NCI-H446 (cell line): ENCODE data around the gene MMS19.

Experiments
- DNase-seq, 2 experiments: peaks; one replicate each; lab custom pipeline; 2025; lab: John Stamatoyannopoulos, UW

MMS19 gene

DNA sequence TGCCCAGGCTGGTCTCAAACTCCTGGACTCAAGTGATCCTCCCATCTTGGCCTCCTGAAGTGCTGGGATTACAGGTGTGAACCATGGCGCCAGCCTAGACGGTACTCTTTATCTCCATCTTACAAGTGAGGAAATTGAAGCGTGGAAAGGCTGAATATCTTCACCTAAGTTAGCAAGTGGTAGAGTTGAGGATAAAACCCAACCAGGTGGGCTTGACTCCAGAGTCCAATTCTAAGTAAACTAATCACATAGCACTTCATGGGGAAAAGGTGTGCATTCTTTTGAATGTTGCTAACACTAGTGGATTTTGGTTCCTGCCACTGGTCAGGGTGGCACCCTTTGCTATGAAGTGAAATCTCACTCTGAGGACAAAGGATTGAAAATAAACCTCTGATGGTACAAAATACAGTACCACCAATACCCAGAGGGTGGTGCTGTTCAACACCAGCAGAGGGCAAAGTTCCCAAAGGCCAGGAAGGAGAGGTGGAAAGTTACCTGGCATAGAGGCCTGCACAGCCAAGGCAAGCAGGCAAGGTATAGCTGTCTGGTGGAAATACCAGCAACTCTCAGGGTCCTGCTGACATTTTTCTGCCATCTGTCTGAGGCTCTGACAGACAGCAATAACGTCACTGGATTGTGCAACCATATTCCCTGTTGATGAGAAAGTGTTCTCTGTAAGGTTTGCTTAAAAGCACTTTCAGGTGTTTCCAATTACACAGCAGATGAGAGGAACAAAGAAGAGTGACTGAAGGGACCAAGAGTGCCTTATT, 34.7 kb downstream of the MMS19 start:
- DNase-seq, result peak in 1 of 2 experiments; percentile 26

DNA sequence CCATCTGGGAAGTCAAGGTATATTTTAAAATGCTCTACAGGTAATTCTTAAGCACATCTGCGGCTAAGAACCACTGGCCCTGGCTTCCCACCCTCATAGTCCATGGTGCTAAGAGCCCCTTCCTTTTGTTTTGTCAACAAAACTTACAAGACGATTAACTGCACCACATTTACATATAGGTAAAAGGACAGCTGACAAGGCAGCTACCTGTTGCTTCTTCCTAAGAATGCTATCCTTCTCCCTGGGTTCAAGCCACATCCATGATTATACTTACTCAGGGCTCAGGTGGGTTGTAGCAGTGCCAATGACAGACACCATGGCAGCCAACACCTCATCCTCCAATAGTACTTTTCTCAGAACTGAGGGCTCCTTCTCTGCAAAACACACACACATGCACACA, 35.9 kb downstream of the MMS19 start:
- no peak for DNase-seq

DNA sequence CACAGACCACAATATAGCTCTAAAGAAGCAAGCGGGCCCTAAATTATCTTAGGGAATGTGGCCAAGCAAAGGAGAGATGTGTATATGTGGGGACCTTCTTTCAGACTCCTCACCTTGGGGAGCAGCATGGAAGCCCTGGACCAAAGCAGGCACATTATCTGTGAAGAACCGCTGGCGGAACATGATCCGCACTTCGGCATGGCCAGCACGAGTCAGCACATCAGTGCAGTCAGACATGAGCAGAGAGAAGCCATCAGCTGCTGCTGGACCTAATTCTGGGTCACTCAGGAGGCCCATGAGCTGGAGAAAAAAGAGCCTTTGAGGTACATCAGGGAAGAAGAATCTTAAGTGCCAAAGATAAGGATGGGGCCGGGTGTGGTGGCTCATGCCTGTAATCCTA, 38.3 kb downstream of the MMS19 start:
- DNase-seq, result no peak

GRCh38 chr10:97459111-97459510, 39.1 kb downstream of the MMS19 start:
- DNase-seq, result no peak

DNA sequence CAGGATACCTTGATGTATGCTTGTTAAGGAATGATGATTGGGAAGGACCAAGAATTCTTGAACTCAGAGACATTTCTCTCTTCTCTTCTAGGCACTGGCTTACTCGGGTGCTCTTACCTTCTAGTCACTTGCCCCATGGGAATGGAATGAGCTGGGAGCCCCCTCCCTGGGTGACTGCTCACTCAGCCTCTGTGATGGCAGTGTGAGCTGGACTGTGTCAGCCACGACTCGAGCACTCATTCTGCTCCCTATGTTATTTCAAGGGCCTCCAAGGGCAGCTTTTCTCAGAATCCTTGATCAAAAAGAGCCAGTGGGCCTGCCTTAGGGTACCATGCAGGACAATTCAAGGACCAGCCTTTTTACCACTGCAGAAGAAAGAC, 41.5 kb downstream of the MMS19 start:
- no peak for DNase-seq

DNA sequence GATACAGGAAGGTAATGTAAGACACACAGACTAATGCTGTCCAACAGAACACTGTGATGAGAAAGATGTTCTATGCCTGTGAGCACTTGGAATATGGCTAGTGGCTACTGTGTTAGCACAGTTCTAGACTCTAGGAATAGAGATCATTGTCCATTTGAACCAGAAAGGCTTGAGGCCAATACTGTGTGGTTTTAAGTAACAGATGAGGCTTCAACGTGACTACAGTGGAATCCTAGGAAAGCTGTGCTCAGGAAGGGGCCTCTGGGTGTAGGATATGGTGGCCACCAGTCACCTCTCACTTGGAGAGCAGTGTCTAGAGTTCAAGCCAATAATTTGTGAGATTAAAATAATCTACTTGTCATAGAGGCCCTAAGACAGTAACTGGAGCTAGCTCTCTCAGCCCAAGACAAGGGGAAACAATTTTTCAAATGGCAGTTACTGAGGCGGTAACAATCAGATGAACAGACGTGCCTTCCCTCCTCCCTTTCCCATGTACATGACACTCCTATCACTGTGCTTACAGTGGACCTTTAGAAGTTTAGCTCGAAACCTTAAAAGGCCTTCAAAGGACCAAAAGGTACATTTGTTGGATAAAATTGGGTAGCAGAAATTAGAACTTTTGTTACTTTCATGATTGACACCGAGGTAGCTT, 42.1 kb downstream of the MMS19 start:
- DNase-seq, result no peak

DNA sequence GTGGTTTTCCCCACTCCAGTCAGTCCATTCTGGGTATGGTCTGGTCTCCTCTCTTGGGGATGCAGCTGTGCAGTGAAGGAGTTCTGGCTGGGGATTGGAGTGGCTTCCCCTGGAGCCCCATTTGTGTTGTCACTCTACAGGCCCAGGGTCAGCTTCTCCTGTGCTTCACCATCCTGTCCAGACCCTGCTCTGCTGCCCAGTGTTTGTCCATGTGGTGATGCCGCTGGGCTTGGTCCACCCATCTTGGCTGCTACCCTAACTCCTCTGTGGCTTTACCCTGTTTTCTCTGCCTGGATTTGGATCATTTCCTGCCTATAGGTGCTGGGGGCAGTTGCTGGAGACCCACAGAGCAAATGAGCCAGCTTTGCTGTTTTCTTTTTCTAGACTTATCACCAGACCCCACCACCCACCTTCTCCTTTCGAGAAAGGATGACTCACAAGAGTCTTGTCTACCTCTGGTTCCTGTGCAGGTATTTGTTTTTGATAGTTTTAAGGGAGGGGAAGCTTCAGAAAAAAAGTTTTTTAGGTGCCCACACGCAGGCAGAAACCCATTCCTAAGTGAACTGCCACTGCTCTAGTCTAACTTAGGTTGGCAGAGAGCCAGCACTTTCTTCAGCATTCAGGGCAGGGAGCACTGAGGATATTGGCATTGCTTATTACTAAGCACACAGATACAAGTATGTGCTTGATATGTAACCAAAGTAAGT, 43.7 kb downstream of the MMS19 start:
- no peak for DNase-seq

- no peak for DNase-seq
These were observed 45.9 kb downstream of the MMS19 start for GRCh38 chr10:97452352-97452751.

DNA sequence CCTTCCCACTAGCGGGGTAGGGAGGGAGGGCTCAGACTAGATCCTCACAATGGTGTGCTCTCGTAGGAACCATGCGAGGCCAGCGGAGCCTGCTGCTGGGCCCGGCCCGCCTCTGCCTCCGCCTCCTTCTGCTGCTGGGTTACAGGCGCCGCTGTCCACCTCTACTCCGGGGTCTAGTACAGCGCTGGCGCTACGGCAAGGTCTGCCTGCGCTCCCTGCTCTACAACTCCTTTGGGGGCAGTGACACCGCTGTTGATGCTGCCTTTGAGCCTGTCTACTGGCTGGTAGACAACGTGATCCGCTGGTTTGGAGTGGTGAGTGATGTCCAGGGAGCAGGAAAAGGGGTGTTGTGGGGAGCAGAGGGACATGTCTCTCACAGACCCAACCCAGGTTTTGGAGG, 46.6 kb downstream of the MMS19 start:
- no peak for DNase-seq

DNA sequence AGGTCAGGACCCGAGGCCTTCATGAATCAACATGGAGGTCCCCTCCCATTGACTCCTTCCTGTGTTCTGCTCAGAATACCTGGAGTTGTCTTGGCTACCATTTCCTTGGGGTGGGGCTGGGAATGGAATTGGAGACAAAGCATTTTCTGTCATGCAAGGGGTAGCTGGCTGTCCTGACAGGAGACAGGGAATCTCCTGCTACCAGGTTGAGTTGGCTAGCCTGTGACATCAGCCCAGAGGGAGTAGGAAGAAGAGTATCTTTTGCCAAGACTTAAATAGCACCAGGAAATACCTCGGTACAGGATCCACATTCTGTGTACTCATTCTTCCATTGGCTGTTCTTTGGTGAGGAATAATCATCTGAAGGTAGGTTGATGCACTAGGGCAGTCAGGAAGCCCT, 47.4 kb downstream of the MMS19 start:
- DNase-seq, result no peak

DNA sequence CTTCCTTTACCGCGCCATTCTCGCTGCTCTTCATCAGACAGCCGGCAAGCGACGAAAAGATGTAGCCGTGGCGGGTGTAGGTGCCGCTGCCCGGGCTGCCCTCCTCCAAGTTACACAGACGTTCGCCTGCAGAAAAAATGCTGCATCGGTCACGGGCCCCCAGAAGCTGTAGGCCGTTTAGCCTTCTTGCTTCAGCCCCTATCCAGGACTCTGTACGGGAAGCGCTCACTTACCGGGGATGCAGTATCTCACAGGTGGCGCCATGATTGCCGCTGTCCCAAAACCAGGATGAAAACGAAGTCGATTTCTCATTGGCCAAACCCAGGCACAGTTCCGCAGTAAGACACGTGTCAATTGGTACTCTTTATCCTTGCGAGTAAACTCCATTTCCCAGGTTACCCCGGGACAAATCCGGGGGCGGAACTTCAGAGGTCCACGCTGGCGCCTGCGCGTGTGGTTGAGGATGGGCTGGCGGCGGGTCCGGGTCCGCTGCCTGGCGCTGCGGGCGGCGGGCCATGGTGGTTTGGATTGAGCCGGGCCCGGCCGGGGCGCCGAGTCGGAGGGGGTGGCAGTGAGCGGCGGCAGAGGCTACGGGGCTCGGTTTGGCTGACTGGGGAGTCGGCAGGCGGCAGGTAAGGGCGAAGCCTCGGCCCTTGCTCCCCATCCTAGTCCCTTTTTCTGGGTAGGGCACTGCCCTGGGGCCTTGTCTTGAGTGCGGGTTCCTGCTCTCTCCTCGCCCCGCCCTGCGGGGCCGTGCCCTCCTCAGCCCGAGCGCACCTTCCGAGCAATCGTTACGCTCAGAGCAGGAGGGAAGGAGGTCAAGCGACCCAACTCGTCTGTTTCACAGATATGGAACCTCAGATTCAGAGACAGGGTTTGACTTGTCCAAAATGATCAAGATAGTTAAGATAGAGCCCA, 52.2 kb downstream of the MMS19 start, which contains the start of the genes EXOSC1 and ZDHHC16:
EXOSC1 (minus strand) TSS at position 285 of the 918 bp plus-strand sequence; CDS start at position 264, 21 bp downstream.
ZDHHC16 (plus strand) TSS at position 454 of the 918 bp plus-strand sequence. CDS start 5,501 bp downstream, outside the sequence.
- peak; percentile 66 to 89 for DNase-seq

- no peak for DNase-seq
These were observed 52.9 kb downstream of the MMS19 start for GRCh38 chr10:97445357-97445721.

- DNase-seq, result no peak
These were observed 54.0 kb downstream of the MMS19 start for GRCh38 chr10:97444212-97444611.

GRCh38 chr10:97442277-97442676, 55.9 kb downstream of the MMS19 start:
- DNase-seq, result no peak

- DNase-seq, result no peak
These were observed 63.0 kb downstream of the MMS19 start for GRCh38 chr10:97435211-97435610.

DNA sequence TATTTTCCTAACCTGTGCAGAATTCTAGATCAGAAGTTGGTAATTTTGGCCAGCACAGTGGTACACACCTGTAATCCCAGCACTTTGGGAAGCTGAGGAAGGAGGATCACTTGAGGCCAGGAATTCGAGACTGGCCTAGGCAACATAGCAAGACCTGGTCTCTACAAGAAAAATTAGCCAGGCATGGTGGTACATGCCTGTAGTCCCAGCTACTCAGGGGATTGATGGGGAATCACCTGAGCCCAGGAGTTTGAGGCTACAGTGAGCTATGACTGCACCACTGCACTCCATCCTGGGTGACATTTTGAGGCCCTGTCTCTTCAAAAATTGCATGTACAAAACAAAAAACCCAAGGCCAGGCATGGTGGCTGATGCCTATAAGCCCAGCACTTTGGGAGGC, 63.7 kb downstream of the MMS19 start:
- no peak for DNase-seq

DNA sequence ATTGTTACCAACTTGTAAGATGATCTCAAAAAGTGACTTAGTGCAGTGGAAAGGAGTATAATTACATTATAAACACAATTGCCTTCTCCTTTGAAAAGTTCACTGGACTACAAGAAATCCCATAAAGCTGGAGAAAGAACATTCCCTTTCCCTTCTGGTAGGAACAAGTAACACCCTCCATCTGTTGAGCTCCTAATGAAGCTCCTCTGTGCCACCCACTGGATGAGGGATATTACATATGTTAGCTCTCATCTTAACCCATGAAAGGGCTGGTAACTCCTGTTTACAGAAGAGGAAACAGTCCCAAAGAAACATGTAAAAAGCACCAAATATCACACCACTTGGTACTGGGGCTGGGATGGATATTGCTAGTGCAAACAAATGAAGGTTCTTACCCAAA, 64.2 kb downstream of the MMS19 start:
- DNase-seq, result no peak

GRCh38 chr10:97428572-97428981, 69.6 kb downstream of the MMS19 start:
- no peak for DNase-seq

DNA sequence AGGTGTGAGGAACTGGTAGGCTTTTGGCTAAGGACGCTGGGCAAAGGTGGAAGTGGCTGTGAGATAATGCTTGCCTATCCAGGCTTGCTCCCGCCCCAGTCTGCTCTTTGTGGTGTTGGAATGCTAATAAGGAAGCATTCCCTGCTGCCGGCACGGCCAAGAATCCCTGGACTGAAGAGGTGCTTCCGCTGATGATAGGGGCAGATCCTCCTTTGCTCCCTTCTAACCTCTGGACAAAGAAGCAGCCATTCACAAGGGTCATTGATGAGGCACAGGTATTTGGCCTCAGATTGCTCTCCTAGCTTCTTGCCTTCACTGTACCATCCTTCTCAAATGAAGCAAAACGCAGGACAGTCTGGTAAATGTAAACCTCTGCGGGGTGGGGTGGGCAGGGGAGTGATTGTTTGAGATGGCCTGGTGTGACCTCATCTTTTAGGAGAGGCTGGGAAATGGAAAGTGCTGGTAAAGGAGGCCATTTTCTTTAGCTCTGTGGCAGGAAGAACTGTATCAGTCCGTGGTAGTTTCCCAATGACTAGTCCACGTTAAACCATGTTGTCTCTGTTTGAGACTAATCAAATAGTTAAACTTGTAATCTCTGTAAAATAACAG, 70.5 kb downstream of the MMS19 start:
- DNase-seq, result no peak

DNA sequence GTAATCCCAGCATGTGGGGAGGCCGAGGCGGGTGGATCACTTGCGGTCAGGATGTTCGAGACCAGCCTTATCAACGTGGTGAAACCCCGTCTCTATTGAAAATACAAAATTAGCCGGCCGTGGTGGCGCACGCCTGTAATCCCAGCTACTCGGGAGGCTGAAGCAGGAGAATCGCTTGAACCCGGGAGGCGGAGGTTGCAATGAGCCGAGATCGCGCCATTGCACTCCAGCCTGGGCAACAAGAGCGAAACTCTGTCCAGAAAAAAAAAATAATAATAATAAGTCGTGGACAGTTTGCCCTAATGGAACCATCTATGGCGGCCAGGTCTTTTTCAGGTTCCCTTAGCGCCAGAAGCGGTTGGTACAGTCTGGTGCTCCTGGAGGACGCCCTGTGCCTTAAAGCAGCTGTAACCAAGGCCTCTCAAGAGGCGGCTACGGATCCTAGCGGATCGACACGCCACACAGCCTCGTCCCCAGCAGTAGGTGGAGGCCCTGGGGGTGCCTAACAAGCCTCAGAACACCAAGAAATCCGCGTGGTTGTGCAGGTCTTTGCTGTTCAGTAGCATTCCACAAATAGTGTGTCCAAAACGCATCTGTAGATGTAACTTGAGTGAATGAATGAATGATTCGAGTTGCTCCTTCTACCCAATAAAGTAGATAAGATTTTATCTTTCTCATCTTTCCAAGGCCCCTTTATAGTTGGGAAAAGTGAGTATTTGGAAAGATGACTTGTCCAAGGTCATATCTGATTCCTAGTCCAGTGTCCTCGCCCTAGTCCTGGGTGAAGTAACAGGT, 71.2 kb downstream of the MMS19 start:
- DNase-seq, result peak in 1 of 2 experiments; percentile 2
